Right lobe of liver (tissue), 4 donors: ENCODE results near the gene SLC34A3.

ENCODE experiments used
- CTCF ChIP-seq, 4 donors: fragments of 200-600 bp in 3 of 4; fragments of 450-650 bp in 1 of 4; IDR thresholded peaks; one replicate each; pipeline versions ENCODE4 v1.5.1 to v1.8.0; 2016 to 2022; ENCODE audit warnings: antibody characterized with exemption in 4 of 4, mild to moderate bottlenecking in 2 of 4
- POLR2A ChIP-seq: fragments of 450-650 bp; IDR thresholded peaks from one replicate; pipeline ENCODE4 v1.6.1; 2017; ENCODE audit warnings: antibody characterized with exemption, mild to moderate bottlenecking
- donor health status: DM: no; HTN: no; CAD: no.
- donor health status: DM: no; HTN: no; CAD: no.
- donor health status: DM: no; HTN: yes; CAD: no.

GRCh38 chr9:137252555-137253506 lies 22.1 kb downstream of the SLC34A3 start:
- TF ChIP-seq CTCF (IDR thresholded peaks at IDR 0.05) (no peak), POLR2A (no peak)
